Activated T-cell treated with anti-CD3 and anti-CD28 coated beads for 48 hours (primary cell): ENCODE results near the gene SLC35A5.

ENCODE experiments used
- DNase-seq: peaks from one replicate; pipeline ENCODE4 v3.0.0-alpha.2; 2020; ENCODE audit warnings: low read depth

The SLC35A5 gene

DNA sequence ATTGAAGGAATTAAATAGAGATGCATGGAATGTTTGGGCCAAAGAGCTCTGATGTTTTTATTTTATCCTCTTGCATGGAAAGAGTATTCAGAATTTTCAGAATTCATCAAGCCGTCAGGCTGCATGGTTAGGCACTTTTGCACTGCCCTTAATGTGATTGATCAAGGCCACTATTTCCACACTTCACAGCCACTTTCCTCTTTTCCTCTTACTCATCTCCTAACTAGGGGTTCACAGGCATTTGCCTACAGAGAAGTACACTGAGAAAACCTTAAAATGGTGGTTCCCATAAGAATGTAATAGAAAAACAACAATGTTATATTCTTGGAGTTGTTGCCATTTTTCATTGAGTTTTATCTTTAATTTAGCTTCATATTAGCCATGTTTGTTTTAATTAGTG is 10.9 kb downstream of the SLC35A5 start:
- no peak for DNase-seq

DNA sequence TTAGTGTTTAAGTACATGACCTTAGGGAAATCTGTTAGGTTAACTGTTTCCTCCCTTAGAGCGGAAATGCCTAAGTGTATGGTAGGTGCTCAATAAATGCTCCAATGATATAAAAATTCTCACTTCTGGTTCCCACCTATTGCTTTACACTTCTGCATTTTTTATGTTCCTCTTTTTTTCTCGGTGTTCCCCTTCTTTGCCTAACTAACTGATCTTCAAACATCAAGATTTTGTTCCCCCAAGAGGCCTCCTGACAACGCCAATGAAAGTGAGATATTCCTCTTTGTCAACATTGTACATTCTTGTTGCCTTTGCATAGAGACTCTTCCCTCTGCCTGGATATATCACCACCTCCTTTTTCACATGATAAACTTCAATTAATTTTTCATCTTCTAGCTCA is 17.4 kb downstream of the SLC35A5 start:
- no peak for DNase-seq

DNA sequence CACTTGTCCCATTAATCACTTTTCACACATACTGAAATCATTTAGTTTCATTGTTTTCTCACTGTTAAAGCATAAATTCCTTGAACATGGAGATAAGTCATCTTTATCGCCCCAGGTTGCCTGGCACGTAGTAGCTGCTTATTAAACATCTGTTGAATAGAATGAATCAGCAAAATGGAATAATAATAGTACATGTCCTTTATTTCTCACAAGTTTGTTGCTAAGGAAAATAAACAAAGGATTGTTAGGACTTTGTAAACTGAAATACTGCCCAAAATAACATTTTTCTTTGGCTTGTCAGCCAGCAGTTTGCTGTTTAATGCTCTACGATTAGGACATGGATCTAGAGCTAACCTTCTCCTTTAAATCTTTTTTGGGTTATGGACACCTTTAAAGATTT is 17.9 kb downstream of the SLC35A5 start:
- DNase-seq, result no peak

DNA sequence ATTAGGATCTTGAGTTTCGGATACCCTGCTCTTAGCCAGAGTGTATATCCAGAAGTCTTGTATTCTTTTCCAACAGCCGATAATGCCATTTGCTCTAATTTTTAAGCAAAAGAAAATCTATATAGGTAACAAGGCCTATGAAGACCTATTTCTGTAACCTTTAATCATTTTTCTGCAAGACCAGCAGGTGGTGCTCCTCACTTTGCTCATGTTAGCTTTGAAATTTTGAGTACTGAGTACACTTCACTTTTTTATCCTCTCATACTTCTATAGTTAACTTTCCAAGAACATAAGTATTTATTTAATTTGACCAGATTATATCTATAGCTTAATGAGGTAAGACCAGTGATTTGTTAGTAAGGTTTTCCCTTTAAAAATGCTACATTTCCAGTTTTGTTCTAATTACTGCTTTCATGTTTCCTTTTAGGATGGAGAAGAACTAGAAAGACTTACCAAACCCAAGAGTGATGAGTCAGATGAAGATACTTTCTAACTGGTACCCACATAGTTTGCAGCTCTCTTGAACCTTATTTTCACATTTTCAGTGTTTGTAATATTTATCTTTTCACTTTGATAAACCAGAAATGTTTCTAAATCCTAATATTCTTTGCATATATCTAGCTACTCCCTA is 20.5 kb downstream of the SLC35A5 start:
- peak; percentile 17 for DNase-seq

DNA sequence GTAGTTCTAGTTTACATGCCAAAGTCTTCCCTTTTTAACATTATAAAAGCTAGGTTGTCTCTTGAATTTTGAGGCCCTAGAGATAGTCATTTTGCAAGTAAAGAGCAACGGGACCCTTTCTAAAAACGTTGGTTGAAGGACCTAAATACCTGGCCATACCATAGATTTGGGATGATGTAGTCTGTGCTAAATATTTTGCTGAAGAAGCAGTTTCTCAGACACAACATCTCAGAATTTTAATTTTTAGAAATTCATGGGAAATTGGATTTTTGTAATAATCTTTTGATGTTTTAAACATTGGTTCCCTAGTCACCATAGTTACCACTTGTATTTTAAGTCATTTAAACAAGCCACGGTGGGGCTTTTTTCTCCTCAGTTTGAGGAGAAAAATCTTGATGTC is 21.3 kb downstream of the SLC35A5 start:
- DNase-seq, result no peak

DNA sequence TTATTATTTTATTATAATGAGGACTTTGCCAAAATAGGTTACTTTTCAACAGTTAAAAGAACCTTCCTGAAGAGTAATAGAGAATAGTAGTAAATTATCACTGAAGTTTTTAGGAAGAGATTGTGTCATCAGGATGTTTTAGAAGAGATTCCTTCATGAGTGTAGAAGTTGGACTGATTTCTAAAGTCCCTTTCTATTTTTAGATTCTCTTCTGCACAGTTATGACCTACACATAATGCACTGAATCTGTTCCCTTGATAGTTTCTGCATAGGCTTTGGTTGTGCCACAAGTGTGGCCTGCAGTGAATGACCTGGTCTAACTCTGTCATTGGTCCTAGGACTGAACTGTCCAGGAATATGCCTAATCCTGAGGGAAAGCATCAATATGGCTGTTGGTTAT is 23.9 kb downstream of the SLC35A5 start:
- DNase-seq, result no peak

DNA sequence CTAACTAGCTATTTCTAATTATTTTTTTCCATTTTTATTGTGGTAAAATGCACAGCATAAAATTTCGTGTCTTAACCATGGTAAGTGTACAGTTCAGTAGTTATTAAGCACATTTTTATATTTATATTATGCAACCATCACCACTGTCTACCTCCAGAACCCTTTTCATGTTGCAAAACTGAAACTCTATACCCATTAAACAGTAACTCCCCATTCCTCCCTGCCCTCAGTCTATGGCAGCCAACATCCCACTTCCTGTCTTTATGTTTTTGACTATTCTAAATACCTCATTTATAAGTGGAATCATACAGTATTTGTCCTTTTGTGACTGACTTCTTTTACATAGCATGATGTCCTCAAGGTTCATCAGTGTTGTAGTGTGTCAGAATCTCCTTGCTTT is 25.5 kb downstream of the SLC35A5 start:
- DNase-seq, result no peak

DNA sequence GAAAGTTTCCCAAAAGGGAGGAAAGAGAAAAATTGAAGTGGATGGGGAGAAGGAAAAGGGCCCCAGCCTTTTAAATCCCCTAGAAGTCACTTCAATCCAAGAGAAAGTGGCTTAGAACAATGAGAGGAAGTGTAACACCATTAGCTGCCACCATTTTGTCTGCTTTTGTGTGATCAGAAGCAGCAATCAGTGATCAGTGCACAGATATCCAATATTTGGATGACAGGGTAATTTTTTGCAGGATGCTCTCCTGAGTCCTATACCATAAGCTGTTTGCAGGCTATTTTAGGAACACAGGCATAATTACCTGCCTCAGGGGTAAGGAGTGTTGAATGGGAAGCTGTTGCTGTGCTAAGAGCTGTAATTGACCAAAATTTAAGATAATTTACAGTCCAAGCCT is 31.4 kb downstream of the SLC35A5 start:
- DNase-seq, result no peak

DNA sequence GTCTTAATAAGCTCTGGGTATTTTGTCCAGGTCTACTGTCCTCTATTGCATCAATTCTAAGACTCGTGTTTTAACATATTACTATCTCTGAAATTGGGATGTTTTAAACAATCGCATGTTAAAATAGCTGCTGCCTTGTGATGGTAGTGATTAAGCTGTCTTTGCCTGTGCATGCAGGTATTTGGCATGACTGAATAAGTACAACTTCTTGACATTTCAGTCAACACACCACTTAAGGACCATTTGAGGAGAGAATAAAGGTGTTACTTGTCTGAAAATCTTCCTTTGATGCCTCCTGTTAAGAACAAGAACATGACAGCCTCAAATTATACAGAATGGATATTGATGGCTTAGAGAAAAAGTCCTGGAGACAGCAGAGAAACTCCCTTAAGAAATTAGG is 33.0 kb downstream of the SLC35A5 start:
- DNase-seq, result no peak

DNA sequence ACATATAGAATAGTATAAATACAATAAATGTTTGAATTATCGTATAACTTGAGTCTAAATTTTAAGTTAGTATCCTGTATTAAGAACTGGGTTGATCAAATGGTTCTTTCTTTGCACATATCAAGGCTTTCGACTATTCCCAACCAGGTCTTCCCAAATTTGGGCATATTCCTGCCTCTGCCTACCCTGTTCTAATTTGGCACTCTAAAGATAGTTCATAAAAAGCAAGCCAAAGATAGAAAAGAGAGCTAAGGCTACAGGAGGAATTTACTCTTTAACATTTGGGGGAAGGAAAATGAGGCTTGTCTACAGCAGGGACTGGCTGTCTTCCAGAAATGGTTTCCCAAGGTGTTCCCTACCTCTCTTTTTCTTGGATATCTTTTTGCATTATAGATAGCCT is 36.1 kb downstream of the SLC35A5 start:
- DNase-seq, result no peak

DNA sequence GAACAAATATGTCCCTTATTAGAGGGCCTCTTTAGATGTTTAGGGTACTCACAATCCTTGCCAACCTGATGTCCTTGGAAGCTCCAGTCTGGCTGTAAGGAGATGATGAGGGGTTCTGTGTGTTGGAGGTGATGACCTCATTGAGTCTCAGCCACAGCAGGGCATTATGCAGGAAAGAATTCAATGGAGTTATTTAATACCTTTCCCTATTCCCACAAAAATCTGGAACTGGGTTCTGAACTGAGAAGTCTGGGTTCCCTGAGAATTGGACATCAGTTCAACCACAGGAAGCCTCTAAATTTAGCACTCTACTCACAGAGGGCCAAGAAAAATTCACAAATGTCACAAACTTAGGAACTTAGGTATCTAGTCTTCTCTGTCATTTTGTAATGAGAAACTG is 36.9 kb downstream of the SLC35A5 start:
- DNase-seq, result no peak

DNA sequence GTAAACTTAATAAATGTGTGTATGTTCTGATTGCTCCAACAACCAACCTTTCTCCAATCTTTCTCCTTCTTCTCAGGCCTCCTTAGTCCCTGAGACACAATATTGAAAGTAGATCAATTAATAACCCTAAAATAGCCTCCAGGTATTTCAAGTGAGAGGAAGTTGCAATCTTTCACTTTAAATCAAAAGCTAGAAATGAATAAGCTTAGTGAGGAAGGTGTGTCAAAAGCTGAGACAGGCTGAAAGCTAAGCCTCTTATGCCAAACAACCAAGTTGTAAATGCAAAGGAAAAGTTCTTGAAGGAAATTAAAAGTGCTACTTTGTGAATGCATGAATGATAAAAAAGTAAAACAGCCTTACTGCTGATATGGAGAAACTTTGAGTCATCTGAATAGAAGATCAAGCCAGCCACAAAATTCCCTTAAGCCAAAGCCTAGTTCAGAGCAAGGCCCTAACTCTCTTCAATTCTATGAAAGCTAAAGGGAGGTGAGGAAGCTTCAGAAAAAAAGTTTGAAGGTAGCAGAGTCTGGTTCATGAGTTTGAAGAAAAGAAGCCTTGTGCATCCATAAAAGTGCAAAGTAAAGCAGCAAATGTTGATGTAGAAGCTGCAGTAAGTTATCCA is 40.5 kb downstream of the SLC35A5 start:
- no peak for DNase-seq

DNA sequence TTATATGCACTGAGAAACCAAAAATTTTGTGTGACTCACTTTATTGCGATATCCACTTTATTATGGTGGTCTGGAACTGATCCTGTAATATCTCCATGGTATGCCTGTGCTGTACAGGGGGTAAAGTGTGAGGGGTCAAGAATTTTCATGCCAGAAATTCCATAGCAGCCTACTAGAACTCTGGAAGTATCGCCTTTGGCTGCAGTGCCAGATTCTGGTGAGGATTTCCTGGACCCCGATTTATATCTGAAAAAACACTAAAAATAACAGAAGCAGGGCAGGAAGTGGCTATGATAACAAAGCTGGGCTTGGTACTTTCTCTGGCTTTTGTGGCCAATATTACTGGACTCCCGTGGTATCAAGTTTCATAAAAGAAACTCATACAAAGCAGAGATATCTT is 42.7 kb downstream of the SLC35A5 start:
- DNase-seq, result no peak

DNA sequence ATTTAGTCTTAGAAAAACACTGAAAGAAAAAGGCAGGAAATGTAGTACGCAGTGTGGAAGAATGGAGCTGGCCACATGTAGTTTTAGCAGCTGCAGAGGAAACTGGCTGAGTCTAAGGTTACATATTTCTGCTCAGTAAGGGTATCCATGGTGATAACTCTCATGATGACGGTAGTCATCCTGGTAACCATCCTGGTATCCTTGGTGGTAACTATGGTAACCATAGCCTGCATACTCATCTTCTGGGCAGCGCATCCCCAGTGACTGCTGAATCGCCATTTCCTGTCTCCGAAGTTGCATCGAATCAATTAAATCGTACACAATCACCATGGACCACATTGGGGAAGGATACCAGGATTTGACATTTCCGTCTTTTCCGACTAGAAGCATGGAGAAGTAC is 43.4 kb downstream of the SLC35A5 start:
- no peak for DNase-seq

DNA sequence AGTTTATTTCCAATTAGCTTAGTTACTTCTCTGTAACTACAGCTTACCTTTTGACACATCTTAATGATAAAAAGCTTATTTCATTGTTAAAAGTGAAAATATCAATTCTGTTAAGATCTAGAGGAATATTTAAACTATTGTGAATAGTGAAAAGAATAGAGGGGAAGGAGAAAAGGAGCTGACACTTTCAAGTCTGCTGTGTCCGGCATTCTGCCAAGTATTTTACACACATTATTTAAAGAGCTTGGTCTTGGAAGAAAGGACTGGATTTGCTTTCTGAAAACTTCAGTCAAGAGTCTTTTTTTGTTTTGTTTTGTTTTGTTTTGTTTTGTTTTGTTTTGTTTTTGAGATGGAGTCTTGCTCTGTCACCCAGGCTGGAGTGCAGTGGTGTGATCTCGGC is 44.3 kb downstream of the SLC35A5 start:
- no peak for DNase-seq

DNA sequence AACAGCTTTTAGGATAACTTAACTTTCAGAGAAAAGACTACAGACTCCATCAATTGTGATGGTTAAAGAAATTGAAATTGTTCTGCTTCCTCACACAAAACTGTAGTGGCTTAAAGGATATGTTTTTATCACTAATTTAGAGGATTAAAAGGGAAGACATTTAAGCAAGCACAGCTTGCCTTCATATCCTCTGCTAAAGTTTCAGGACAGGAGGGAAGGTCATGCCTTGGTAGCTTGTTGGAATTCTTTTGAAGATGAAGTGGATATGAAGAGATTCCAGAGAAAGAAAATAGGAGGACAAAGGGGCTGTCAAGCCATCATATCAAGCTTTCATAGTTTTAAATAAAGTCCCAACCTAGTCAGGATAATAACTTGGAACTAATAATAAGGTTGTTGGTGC is 46.0 kb downstream of the SLC35A5 start:
- no peak for DNase-seq

DNA sequence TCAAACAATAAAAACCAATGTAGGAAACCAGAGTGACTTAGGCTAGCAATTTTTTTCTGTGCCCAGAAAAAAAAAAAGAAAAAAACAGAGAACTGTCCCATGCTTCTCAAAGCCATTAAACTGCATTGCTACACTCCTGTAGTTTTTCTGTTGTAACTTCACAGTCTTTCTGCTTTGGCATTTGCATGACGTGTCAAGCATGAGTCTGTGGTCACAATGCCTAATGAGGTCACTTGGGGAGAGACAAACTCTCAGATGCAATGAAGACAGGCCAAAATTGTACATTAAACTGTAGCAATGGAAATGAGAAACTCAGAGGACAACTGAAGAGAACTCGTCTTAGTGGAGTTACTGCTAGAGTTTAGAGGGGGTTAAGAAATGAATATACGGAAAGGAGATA is 48.3 kb downstream of the SLC35A5 start:
- no peak for DNase-seq

DNA sequence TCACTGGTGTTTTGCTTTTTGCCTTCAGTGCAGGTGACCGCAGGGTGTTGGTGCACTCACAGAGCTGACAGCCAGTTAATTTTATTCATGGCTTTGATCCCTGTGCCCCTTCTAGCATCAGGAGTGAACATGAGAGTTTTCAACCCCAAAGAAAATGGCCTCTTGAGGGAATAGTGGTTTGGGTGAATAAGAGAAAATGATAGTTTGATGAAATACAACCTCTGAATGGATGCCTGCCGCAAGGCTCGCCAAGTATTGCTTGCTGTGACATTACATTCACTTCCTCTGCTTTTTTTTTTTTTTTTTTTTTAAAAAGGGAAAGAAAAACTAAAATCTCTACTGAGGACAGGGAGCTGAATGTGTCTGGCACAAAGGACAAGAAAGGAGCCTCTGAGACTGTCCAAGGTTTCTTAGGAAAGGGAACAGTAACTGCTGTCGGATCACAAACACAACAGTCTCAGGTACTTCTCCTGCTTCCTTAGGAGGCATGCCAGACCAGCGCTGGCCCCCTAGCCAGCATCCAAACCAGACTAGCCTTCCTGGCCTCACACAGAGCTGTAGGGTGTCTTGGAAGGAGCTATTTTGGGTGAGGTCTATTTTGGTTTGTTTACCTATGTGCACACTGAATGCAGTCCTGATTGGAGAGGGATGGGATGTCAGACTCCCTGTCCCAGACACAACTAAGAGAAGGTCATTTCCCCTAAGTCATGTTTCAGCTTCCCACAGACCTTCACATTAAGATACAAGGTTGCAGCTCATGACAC is 50.1 kb downstream of the SLC35A5 start:
- DNase-seq, result no peak

DNA sequence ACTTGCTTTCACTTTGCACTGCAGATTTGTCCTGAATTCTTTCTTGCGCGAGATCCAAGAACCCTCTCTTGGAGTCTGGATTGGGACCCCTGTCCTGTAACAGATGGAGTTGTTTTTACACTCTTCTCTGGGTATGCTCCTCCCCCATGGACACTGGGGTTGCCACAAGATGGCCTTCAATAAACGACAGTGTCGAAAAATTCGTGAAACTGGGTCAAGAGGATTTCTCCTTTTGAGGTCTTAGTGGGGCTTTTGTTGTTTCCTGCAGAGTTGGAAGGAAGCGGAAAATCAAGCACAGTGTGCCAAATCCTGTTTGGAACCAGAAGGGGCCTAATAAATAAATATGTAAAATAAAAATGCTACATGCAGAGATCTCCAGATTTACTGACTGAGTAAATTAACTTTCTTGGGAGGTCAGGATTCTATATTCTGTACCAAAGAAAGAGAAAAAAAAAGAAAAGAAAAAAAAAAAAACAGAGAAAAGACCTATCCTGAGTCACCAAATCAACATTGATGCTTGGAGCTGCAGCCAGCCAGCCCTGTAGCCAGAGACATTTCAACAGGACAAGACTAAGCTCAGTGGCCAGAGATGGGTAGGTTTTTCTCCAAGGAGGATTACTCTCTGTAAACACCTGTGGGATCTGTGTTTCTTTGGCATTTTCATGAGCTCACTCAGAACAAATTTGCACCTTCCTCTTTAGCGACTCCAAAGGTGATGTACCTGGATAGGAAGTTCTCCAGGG is 54.3 kb downstream of the SLC35A5 start:
- no peak for DNase-seq

DNA sequence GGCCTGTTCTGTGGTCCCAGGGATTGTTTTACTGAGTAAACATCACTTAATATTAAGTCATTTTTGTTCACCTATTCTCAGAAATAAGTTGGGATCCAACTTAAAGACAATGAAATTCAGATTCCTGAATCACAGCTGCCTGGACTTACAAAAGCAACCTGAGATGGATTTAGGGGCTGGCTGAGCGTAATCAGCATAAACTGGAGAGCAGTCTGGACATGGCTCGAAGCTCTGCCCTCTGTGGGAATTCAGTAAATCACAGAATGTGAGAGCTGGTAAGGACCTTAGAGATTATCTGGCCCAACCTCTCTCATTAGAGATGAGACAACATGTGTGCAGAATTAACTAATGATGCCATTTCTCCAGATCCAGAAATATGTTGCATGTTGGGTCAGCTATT is 55.4 kb downstream of the SLC35A5 start:
- DNase-seq, result no peak

DNA sequence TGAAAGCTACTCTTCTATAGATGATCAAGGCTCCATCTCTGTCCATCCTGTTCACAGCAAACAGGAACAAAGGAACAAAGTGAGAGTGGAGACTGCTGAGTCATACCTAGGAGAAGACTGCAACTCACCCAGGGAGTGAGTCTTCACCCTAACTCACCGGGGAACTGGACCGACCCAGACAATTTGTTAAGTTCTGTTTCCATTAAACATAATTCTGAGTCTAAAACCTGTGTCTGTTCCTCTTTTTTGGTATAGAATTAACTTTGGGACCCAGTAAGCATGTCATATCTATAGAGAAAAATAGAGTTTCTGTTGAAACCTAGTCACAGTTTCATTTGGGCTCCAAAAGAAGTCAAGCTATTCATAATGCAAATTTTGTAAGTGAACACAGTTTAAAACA is 57.5 kb downstream of the SLC35A5 start:
- no peak for DNase-seq

DNA sequence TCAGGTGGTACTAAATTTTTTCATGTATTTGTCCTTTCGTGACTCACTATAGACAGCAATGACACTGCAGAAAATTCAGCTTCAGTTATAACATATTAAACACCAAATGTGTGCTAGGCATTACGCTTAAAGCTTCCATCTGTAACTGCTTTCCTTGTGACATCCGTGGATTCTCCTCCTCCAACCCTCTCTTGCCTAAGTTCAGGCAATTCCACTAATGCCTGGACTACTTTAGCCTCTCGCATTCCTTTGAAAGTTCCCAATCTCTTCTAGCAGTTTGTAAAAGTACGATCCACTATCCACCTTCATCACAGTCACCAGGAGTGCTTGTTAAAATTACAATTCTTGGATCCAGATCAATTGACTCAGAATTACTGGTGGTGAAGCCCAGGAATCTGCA is 61.4 kb downstream of the SLC35A5 start:
- no peak for DNase-seq

DNA sequence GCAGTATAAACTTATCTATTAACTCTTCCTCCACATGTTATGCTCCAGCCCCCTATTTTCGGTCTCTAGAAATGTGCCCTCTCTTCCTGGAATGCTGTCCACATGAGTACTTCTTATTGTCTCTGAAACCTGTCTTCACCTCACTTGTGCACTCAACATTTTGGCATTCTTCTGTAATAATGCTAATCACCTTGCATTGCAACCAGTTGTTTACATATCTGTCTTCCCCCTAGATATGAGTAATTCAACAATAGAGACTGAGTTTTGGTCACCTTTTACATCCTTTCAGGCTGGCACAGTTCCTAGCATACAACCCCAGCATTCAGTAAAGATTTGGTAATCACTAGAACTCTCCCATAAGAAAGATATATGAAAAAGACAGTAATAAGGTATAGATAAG is 61.9 kb downstream of the SLC35A5 start:
- DNase-seq, result no peak
